ENCODE data around the gene ANGEL1. TPM values are rescaled to one million over a fixed set of nuclear protein-coding genes. Genes with fewer than 3 reads are reported as not detected.

The ANGEL1 gene
- total and polyA plus RNA-seq, 9 of the 15 experiments (the other 6 are each of a cell fraction or from before 2014, with no cell fraction given), result 2.1 to 22.2 (median 7.3) TPM

DNA sequence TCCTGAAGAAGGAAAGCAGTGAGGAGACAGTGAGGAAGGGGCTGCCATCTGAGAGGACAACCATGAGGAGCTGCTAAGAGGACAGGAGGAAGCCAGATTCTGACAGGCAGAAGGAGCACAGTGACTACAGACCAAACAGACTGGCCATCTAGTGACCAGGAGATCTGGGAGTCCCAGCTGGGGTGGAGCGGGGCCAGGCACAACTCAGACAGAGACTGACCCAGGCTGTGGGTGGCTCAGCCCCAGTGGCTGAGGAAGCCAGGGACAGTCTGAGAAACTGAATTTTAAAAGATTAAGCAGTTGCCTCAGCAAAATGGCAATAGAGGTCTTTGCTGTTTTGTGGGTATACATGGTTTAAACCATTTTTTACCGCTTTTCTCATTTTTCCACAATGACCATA lies 42.4 kb upstream of the ANGEL1 start (continued):
- TF ChIP-seq, protein P1, sequence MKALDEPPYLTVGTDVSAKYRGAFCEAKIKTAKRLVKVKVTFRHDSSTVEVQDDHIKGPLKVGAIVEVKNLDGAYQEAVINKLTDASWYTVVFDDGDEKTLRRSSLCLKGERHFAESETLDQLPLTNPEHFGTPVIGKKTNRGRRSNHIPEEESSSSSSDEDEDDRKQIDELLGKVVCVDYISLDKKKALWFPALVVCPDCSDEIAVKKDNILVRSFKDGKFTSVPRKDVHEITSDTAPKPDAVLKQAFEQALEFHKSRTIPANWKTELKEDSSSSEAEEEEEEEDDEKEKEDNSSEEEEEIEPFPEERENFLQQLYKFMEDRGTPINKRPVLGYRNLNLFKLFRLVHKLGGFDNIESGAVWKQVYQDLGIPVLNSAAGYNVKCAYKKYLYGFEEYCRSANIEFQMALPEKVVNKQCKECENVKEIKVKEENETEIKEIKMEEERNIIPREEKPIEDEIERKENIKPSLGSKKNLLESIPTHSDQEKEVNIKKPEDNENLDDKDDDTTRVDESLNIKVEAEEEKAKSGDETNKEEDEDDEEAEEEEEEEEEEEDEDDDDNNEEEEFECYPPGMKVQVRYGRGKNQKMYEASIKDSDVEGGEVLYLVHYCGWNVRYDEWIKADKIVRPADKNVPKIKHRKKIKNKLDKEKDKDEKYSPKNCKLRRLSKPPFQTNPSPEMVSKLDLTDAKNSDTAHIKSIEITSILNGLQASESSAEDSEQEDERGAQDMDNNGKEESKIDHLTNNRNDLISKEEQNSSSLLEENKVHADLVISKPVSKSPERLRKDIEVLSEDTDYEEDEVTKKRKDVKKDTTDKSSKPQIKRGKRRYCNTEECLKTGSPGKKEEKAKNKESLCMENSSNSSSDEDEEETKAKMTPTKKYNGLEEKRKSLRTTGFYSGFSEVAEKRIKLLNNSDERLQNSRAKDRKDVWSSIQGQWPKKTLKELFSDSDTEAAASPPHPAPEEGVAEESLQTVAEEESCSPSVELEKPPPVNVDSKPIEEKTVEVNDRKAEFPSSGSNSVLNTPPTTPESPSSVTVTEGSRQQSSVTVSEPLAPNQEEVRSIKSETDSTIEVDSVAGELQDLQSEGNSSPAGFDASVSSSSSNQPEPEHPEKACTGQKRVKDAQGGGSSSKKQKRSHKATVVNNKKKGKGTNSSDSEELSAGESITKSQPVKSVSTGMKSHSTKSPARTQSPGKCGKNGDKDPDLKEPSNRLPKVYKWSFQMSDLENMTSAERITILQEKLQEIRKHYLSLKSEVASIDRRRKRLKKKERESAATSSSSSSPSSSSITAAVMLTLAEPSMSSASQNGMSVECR (CRISPR knock-in tag; IDR thresholded peaks at IDR 0.05), result no peak
- TF ChIP-seq SAP30 (IDR thresholded peaks at IDR 0.05; ENCODE audit: borderline replicate concordance, insufficient read depth, low read depth, low read length, poor library complexity, severe bottlenecking) (no peak), ZFP30 (CRISPR knock-in tag; IDR thresholded peaks at IDR 0.05; ENCODE audit: borderline replicate concordance) (no peak), HNRNPK (IDR thresholded peaks at IDR 0.05; ENCODE audit: low read depth, low read length, poor library complexity, severe bottlenecking) (no peak), E2F3 (CRISPR knock-in tag; IDR thresholded peaks at IDR 0.05) (no peak), ZNF124 (CRISPR knock-in tag; IDR thresholded peaks at IDR 0.05) (no peak), CEBPG (CRISPR knock-in tag; IDR thresholded peaks at IDR 0.05) (no peak), CEBPG (tag; conservative IDR thresholded peaks at IDR 0.05 in 1 of 2, IDR thresholded peaks at IDR 0.05 in 1 of 2) (no peak), ZKSCAN8 (CRISPR knock-in tag; IDR thresholded peaks at IDR 0.05) (no peak), ZEB2 (IDR thresholded peaks at IDR 0.05) (no peak), CBX1 (IDR thresholded peaks at IDR 0.05; ENCODE audit: low read depth) (no peak)
- TF ChIP-seq, protein P2, sequence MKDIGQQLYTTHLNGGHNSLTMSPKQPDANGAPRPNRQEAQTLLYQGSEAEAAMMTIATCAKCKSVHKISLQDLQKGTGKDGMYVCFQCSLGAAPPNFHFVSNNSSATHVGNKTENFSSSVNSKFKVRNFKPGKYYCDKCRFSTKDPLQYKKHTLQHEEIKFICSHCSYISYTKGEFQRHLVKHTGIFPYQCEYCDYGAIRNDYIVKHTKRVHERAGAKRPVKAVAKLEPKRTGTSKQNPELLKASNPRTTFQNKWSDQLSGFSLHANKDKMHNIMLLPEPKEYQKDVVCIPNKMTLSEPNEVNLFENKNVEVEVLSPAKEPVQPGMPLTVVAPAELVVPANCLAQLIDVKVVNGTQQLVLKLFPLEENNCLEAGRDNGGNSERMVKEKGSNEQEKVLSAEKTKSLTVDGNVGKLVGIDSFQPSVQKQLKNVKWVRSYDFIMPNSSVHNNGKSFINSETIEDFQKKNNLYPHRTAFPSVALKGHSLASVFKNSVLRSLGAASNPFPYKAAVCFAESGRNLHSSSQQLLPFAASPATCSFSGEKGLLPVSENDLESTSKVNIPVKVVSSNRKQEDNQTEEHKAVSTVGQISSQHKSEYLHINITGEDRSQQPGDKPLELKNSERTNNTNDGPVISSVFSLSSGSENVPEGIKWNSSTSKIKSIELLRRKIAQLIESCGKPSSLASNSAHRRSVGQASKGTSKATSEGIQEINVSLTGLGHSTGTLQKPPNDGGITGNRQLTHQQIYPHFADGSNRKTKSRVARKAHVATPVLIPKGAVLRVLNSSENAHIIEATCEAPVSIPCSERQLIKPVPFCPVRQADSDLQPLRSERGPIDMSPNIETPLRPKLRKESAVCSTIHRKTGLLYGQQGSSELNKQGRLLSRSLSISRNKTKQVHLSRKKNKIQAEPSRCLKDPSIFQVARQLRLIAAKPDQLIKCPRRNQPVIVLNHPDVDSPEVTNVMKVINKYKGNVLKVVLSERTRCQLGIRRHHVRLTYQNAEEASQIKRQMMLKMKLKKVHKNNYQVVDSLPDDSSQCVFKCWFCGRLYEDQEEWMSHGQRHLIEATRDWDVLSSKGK (CRISPR knock-in tag; IDR thresholded peaks at IDR 0.05), result no peak
- TF ChIP-seq, protein P3, sequence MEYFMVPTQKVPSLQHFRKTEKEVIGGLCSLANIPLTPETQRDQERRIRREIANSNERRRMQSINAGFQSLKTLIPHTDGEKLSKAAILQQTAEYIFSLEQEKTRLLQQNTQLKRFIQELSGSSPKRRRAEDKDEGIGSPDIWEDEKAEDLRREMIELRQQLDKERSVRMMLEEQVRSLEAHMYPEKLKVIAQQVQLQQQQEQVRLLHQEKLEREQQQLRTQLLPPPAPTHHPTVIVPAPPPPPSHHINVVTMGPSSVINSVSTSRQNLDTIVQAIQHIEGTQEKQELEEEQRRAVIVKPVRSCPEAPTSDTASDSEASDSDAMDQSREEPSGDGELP (CRISPR knock-in tag; IDR thresholded peaks at IDR 0.05; ENCODE audit: borderline replicate concordance), result no peak
- TF ChIP-seq, protein P4, sequence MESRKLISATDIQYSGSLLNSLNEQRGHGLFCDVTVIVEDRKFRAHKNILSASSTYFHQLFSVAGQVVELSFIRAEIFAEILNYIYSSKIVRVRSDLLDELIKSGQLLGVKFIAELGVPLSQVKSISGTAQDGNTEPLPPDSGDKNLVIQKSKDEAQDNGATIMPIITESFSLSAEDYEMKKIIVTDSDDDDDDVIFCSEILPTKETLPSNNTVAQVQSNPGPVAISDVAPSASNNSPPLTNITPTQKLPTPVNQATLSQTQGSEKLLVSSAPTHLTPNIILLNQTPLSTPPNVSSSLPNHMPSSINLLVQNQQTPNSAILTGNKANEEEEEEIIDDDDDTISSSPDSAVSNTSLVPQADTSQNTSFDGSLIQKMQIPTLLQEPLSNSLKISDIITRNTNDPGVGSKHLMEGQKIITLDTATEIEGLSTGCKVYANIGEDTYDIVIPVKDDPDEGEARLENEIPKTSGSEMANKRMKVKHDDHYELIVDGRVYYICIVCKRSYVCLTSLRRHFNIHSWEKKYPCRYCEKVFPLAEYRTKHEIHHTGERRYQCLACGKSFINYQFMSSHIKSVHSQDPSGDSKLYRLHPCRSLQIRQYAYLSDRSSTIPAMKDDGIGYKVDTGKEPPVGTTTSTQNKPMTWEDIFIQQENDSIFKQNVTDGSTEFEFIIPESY (CRISPR knock-in tag; IDR thresholded peaks at IDR 0.05), result no peak

Measured in K562 (cell line).